Hair follicular keratinocyte (primary cell): Measurements from ENCODE around the gene PINK1. TPM values are rescaled to one million over a fixed set of nuclear protein-coding genes. Genes with fewer than 3 reads are reported as not detected.

Source experiments
- total RNA-seq: library from RNA; depleted of rRNA; stranded (reverse); fragments of >200 nt; gene quantifications from 2 replicates; pipeline ENCODE4 v1.2.3, GENCODE V29; 2015

PINK1 gene
- 62.9 and 106 TPM in 2 replicates for total RNA-seq

DNA sequence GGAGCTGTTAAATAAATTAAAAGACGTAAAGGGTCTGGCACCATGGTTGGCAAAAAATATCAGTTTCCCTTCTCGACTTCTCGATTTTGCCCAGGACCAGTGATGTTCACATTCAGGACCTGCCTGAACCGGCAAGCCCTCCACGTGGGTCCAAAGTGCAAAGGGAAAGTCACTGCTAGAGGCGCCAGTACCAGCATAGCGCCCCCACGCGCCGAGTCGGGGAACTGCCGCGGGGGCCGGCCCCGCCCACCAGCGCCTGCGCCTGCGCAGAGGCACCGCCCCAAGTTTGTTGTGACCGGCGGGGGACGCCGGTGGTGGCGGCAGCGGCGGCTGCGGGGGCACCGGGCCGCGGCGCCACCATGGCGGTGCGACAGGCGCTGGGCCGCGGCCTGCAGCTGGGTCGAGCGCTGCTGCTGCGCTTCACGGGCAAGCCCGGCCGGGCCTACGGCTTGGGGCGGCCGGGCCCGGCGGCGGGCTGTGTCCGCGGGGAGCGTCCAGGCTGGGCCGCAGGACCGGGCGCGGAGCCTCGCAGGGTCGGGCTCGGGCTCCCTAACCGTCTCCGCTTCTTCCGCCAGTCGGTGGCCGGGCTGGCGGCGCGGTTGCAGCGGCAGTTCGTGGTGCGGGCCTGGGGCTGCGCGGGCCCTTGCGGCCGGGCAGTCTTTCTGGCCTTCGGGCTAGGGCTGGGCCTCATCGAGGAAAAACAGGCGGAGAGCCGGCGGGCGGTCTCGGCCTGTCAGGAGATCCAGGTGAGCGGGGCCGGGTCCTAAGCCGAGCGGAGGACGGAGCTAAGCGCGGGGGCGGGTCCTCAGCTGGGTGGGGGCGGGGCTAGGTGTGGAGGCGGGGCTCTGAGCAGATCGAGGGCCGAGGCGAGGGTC, at the start of gene PINK1:
Gene PINK1, plus strand, starts transcription at position 269 of the 875 bp plus-strand sequence. Its CDS starts 91 bp downstream, at position 360.

DNA sequence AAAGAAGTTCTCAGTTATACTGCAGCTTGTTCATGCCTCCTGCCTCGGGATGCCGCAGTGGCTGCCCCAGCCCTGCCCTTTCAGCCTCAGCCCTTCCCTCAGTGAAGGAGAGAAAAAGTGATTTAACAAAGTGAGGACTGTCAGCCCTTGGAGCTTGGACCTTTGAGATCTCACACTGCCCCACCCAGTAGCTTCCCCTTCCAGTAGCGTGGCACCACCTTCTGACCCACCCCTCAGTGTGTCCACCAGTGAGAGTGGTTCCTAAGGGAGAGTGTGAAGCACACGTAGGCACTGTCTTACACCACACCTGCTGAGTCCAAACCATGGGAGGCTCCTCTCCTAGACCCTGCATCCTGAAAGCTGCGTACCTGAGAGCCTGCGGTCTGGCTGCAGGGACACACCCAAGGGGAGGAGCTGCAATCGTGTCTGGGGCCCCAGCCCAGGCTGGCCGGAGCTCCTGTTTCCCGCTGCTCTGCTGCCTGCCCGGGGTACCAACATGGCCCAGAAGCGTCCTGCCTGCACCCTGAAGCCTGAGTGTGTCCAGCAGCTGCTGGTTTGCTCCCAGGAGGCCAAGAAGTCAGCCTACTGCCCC, 44.5 kb upstream of the PINK1 start, which contains the start of gene CDA:
Gene CDA, plus strand, starts transcription at position 464 of the 592 bp plus-strand sequence. Its CDS starts 33 bp downstream, at position 497.

DNA sequence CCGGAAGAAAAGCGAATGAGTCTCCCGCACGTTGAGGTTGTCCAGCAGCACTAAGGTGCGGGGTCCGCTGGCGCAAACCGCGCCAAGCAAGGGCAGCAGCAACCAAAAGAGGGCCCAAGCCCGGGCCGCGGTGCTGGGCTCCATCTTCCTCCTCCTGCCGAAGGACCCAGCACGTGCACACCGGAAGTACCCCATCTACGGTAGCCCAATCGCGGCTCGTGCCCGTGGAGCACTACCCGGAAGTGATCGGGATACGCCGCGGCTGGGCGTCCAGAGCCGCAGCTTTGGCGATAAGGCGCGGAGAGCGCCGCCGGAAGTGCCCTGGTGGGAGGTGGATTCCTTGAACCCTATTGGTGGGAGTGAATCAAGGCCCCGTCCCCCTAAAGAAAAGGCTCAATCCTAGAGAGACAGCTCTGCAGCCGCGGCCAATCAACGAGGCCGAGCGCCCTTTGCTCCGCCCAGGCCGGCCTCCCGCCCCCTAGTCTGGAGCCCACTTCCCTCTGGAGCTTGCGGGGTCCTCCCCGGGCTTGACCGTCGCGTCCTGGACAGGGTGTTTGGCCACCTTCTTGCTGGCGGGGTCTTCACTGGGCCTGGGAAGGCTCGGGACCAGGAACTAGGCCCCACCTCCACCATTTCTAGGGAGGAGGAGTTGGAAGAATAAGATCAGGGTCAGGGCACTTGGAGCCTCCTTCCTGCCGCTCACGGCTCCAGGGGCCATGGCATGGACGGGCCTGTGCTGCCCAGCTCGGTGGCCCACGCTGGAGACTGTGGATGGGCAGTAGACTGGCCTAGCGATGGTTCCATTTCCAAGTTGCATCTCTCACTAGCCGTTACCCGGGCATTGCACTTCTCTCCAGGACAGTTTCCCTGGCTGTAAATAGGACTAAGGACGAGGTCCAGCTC, 28.2 kb downstream of the PINK1 start, which contains the start of gene DDOST:
Gene DDOST, minus strand, starts transcription at position 163 of the 903 bp plus-strand sequence. Its CDS starts 19 bp downstream, at position 144.

Other genes starting within 250 kb of the PINK1 start
- gene CAMK2N1, start 147.2 kb upstream of the PINK1 start, total RNA-seq, result 18.5 and 26.4 TPM in 2 replicates
- gene MUL1, start 125.3 kb upstream of the PINK1 start, total RNA-seq, result 30.5 and 34.2 TPM in 2 replicates
- gene FAM43B, start 80.9 kb upstream of the PINK1 start, total RNA-seq, result 0.11 and 0.31 TPM in 2 replicates
- gene CDA, start 44.4 kb upstream of the PINK1 start, total RNA-seq, result 24.3 and 35.7 TPM in 2 replicates
- 377 and 487 TPM in 2 replicates for gene DDOST, start 27.9 kb downstream of the PINK1 start, total RNA-seq
- gene KIF17, start 84.5 kb downstream of the PINK1 start, total RNA-seq, result 0.94 and 4.1 TPM in 2 replicates
- 77.1 and 90.8 TPM in 2 replicates for gene SH2D5, start 99.2 kb downstream of the PINK1 start, total RNA-seq
- 96.5 and 114 TPM in 2 replicates for gene HP1BP3, start 153.8 kb downstream of the PINK1 start, total RNA-seq